Pancreas (tissue), 10 donors: ENCODE measurements around the gene EFEMP2. TPM values are rescaled to one million over a fixed set of nuclear protein-coding genes. Genes with fewer than 3 reads are reported as not detected.
A peak's percentile ranks its signal among the peaks of the same experiment; 100 is the strongest.

ENCODE experiments used
- ATAC-seq, 4 donors: fragments of 200-7000 bp; cut with Tn5 transposase; one replicate each; pipeline versions ENCODE4 v1.8.0 to v1.9.1; 2020; ENCODE audit warnings: mild to moderate bottlenecking in 4 of 4, moderate library complexity in 4 of 4
- DNase-seq, 6 donors: peaks; one replicate each; pipeline ENCODE4 v3.0.0-alpha.2; 2020
- FAIRE-seq: peaks from 2 replicates; lab custom pipeline; 2012; peaks lifted over from hg19 to GRCh38; lab: Jason Lieb, UNC
- H3K27ac ChIP-seq, 4 donors: fragments of 200-600 bp; sonication (generic); 1 replicate in 3 of 4; 2 replicates in 1 of 4; pipeline versions ENCODE4 v1.5.0 to v1.8.0; 2020
- H3K27me3 ChIP-seq, 4 donors: fragments of 200-600 bp; one replicate each; pipeline ENCODE4 v1.8.0; 2021
- H3K36me3 ChIP-seq, 3 donors: fragments of 200-600 bp; sonication (generic) in 1 of 3; one replicate each; pipeline versions ENCODE4 v1.5.0 to v1.8.0; 2020 to 2021
- H3K4me1 ChIP-seq, 3 donors: fragments of 200-600 bp; one replicate each; pipeline ENCODE4 v1.8.0; 2021
- H3K4me3 ChIP-seq, 4 donors: fragments of 200-600 bp; sonication (generic) in 2 of 4; one replicate each; pipeline versions ENCODE4 v1.5.0 to v1.8.0; 2020 to 2021
- H3K9me3 ChIP-seq, 4 donors: fragments of 200-600 bp; one replicate each; pipeline ENCODE4 v1.8.0; 2021
- CTCF ChIP-seq, 4 donors: fragments of 200-600 bp; sonication (generic) in 3 of 4; IDR thresholded peaks; one replicate each; pipeline versions ENCODE4 v1.5.0 to v1.8.0; 2021; ENCODE audit warnings: antibody characterized with exemption in 4 of 4
- WGBS, 2 donors: extraction: QIAGEN DNeasy Blood & Tissue Kit; methylation state at CpG; one replicate each; pipeline ENCODE4 v1.1.7; 2013; 5-methylcytosine and 5-hydroxymethylcytosine counted together
- intact Hi-C, 3 donors: fragments of 100-400 bp; cut with DNase I; formaldehyde crosslinking; loops; one replicate each; pipeline versions ENCODE4 v1.11.1 to v1.14.2; 2022
- polyA plus RNA-seq, 2 donors: library from polyadenylated mRNA; stranded (reverse); fragments of 200-250 nt; gene quantifications; one replicate each; pipeline ENCODE4 v1.2.3, GENCODE V29; 2013
- total RNA-seq, 6 donors: library from RNA; stranded (reverse); fragmentation: NEBNext Ultra II Directional in 4 of 6; extraction: Animal tissue kit (Norgen Biotek cat#: 25700) in 4 of 6; gene quantifications; one replicate each; pipeline versions ENCODE4 v1.2.1 to v1.2.4, GENCODE V29; 2021 to 2023
- donor health status: healthy with polysubstance abuse.
- donor health status: DM: no; HTN: no; CAD: no; lungs with moderate emphysema.
- donor health status: DM: no; HTN: no; CAD: no.
- donor health status: control.
- donor health status: control.
- donor health status: Bipolar disorder and iron deficiency.
- donor health status: DM: yes; HTN: yes; CAD: no.
- donor health status: DM: no; HTN: no; CAD: no.
- donor health status: DM: no; HTN: no; CAD: no.
- donor health status: DM: yes; HTN: yes; CAD: no.

The EFEMP2 gene
- total and polyA plus RNA-seq, 8 donors: 11.3 to 51.0 (median 18.8) TPM

GRCh38 chr11:65852508-65853245, 19.9 kb downstream of the EFEMP2 start:
- ATAC-seq (no peak), FAIRE-seq (no peak), DNase-seq (peak in 4 of 6 donors; percentile 18 to 78 (median 45))
- Histone ChIP-seq H3K9me3 (no peaks in the 10 kb centered on the region), H3K4me1 (peaks cover 3 to 11% (median 4%) of the 10 kb centered on the region in 3 donors), H3K27ac (no peak overlapping the region), H3K27me3 (no peaks in the 10 kb centered on the region), H3K4me3 (no peak overlapping the region), H3K36me3 (peaks cover 4 to 15% (median 8%) of the 10 kb centered on the region in 3 donors)
- TF ChIP-seq CTCF (IDR thresholded peaks at IDR 0.05): no peak
- WGBS, 2 donors: 95 to 96% methylated on average over 31 to 33 of the region's 33 CpGs
- intact Hi-C loops: no loop called here

- Histone ChIP-seq H3K27ac (no peak overlapping the region), H3K27me3 (no peaks in the 10 kb centered on the region), H3K36me3 (peaks cover 4 to 15% (median 8%) of the 10 kb centered on the region in 3 donors), H3K9me3 (no peaks in the 10 kb centered on the region), H3K4me3 (no peak overlapping the region), H3K4me1 (peaks cover 3 to 11% (median 4%) of the 10 kb centered on the region in 3 donors)
- intact Hi-C loops: no loop called here
- ATAC-seq: no peak
- no peak for FAIRE-seq
- TF ChIP-seq CTCF (IDR thresholded peaks at IDR 0.05): no peak
- no peak for DNase-seq
- 93 to 95% methylated on average over 10 of the region's 10 CpGs for WGBS, 2 donors
Observed at GRCh38 chr11:65851811-65852507, 20.6 kb downstream of the EFEMP2 start.

- ATAC-seq (peak in 2 of 4 donors; percentile 12 to 13), FAIRE-seq (no peak), DNase-seq (peak in 2 of 6 donors; percentile 20 to 32)
- peak in 1 of 4 donors; percentile 10 for TF ChIP-seq CTCF (IDR thresholded peaks at IDR 0.05)
- peaks cover 4 to 15% (median 8%) of the 10 kb centered on the region in 3 donors for H3K36me3 ChIP-seq
- intact Hi-C loops: no loop called here
- H3K4me3 ChIP-seq: no peak overlapping the region
- no peaks in the 10 kb centered on the region for H3K27me3 ChIP-seq
- H3K4me1 ChIP-seq: peaks cover 2 to 6% (median 3%) of the 10 kb centered on the region in 3 donors
- no peak overlapping the region for H3K27ac ChIP-seq
- no peaks in the 10 kb centered on the region for H3K9me3 ChIP-seq
- 91 to 92% methylated on average over 14 of the region's 14 CpGs for WGBS, 2 donors
Observed at GRCh38 chr11:65851083-65851579, 21.5 kb downstream of the EFEMP2 start.

GRCh38 chr11:65850217-65851082, 22.1 kb downstream of the EFEMP2 start:
- no peak overlapping the region for H3K4me3 ChIP-seq
- no peaks in the 10 kb centered on the region for H3K9me3 ChIP-seq
- WGBS, 2 donors: 70 to 76% methylated on average over 20 of the region's 20 CpGs
- intact Hi-C loops: no loop called here
- H3K27ac ChIP-seq: no peak overlapping the region
- peaks cover 0 to under 1% (median 0%) of the 10 kb centered on the region in 3 donors for H3K4me1 ChIP-seq
- no peaks in the 10 kb centered on the region for H3K27me3 ChIP-seq
- FAIRE-seq: no peak
- ATAC-seq: no peak
- H3K36me3 ChIP-seq: peaks cover 4 to 11% (median 8%) of the 10 kb centered on the region in 3 donors
- no peak for DNase-seq
- TF ChIP-seq CTCF (IDR thresholded peaks at IDR 0.05): no peak
